ENCODE results near the gene FAM72C.
"Not testable (repeated sequence)": the region's sequence is repeated elsewhere in the genome, so short reads cannot be mapped to it uniquely, and the experiment has no call there.

- TF ChIP-seq CTCF (conservative IDR thresholded peaks at IDR 0.05; ENCODE audit: low read depth, low read length); POLR2A (IDR thresholded peaks at IDR 0.05; ENCODE audit: low read depth, low read length); RCOR1 (IDR thresholded peaks at IDR 0.05; ENCODE audit: insufficient replicate concordance, low read length): not testable (repeated sequence)
Observed at GRCh38 chr1:144015180-144015966, 43.6 kb upstream of the FAM72C start.
